Right ventricle myocardium superior (tissue), 1 donor: ENCODE measurements around the gene CLNK. TPM values are rescaled to one million over a fixed set of nuclear protein-coding genes. Genes with fewer than 3 reads are reported as not detected.

Experiments
- ATAC-seq: fragments of 200-7000 bp; cut with Tn5 transposase; one replicate; pipeline ENCODE4 v1.9.1; 2020; ENCODE audit warnings: mild to moderate bottlenecking; ENCODE audit not compliant: poor library complexity
- DNase-seq: peaks from one replicate; pipeline ENCODE4 v3.0.0-alpha.2; 2020
- intact Hi-C: fragments of 100-400 bp; cut with DNase I; formaldehyde crosslinking; loops from one replicate; pipeline ENCODE4 v1.11.2; 2022
- long read RNA-seq: library from polyadenylated mRNA; unstranded; transcript quantifications from one replicate; pipeline ENCODE4 v2.0.0, GENCODE V29; 2021
- total RNA-seq: library from RNA; stranded (reverse); fragmentation: NEBNext Ultra II Directional; extraction: Animal tissue kit (Norgen Biotek cat#: 25700); gene quantifications from one replicate; pipeline ENCODE4 v1.2.1, GENCODE V29; 2021
- donor health status: DM: no; HTN: yes; CAD: no; lungs with severe emphysema.

CLNK gene, protein sequence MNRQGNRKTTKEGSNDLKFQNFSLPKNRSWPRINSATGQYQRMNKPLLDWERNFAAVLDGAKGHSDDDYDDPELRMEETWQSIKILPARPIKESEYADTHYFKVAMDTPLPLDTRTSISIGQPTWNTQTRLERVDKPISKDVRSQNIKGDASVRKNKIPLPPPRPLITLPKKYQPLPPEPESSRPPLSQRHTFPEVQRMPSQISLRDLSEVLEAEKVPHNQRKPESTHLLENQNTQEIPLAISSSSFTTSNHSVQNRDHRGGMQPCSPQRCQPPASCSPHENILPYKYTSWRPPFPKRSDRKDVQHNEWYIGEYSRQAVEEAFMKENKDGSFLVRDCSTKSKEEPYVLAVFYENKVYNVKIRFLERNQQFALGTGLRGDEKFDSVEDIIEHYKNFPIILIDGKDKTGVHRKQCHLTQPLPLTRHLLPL
- not detected for total RNA-seq
- long read RNA-seq = 0 reads

DNA sequence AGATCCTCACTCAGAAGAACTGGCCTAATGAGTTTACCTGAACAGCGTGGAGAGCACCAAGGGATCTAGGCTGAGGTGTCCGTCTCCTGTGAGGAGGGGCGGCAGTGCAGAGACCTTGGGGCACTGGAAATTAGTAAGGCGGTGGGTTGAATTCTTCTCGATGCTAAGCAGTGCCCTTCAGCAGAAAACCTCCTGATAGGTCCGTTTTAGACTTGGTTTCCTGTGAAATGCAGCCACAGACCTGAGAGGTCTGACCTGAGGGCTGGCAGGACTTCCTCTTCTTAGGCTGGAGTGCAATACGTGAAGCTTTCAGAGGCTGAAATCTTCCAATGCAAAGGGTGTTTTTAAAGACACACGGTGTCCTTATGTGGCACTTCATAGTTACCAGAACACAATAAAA, at the start of gene CLNK:
CLNK (minus strand) TSS at position 138 of the 400 bp plus-strand sequence. CDS start 16,899 bp downstream, outside the sequence.
- intact Hi-C loops = no loop called here
- DNase-seq = no peak
- ATAC-seq = no peak

DNA sequence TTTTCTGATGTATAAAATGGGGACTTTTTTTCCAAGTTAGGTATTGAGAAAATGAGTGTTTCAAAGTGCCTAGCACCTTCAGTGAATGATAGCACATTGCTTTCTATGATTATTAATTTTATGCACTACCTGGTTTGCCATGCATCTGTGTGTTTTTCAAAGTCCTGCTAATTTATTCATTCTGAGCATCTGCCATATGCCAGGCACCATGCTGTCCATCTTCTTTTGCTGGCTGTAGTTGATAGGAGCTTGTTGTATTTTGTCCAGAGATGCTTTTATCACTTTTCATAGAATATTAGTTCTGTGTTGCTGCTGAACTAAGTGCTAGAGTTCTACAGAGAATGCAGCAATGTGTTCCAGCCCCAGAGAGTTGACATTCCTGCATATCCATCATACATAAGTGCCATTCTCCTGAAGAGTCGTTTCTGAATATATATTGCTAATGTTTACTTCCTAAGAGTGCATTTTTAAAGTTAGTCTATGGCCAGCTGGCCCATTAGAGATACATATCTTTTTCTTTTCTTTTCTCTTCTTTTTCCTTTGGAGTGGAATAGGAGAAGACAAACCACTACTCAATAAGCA, 49.0 kb upstream of the CLNK start:
- DNase-seq = no peak
- intact Hi-C loops = no loop called here
- no peak for ATAC-seq

DNA sequence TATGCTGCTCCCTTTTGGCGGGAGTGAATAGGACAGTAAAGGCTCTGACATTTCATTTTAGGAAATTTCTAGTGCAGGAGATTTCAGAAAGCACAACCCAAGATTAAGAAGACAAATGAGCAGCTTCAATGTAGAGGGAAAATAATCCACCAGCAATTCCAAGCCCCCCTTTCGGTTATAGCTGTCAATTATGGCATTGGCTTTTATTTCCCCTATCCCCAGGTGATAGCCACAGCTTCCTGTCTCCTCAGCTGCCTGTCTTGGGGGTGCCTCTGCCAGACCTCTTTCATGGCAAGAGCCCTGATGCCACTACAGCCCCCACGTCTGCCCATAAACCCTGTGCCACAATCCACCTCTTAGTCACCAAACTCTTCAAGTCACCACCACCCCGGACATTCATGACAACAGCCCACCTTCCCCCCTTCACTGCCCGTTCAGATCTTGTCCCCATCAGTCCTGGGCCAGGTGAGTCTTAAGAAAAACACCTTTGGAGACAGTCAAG, 48.4 kb upstream of the CLNK start:
- intact Hi-C loops = no loop called here
- DNase-seq (no peak), ATAC-seq (no peak)

DNA sequence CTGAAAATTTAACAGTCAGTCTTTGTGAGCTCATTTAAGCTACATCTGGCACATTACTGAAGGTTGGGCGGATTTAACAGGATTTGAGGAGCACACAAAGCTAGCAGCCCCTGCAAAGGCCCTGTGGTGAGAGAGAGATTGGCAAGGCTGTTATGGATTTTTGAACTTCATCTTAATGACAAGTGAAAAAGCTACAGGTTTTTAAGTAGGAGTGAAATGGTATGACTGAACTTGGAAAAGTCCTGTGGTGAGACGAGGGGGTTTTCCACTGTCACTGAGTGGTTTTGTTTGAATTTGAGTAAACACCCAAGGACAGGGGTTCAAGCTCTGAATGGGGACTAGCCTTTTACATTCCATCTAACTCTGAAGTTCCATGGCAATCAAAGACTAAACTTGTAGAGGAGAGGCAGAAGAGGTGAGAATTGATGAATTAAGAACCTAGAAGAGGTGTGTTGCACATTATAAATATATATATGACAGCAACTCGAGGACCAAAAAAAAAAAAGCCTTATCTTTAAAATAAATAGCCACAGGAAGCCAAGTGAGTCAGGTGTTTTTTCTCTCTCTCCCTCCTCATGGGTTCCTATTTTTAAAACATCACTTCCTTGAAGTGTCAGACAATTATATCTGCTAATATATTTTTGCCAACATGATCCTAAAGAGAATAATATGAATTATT, 47.8 kb upstream of the CLNK start:
- DNase-seq (no peak), ATAC-seq (no peak)
- intact Hi-C loops = no loop called here

DNA sequence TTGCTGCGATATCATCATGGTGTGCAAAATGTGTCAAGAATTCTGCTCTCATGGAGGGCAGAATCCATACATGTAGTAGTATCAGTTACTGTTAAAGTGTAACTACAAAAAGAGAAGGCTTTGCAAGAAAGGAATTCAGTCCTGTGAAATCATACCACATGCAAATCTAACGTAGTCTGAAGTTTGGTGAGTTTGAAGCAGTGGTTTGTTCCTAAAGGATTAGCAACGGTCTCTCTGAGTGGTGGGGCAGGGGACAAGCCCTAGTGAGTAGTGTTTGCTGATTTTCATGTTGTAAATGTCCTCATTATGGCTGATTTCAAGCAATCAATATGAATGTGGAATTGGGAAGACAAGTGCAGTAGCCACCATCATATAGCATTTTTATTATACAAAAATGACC, 47.1 kb upstream of the CLNK start:
- ATAC-seq (no peak), DNase-seq (no peak)
- intact Hi-C loops = no loop called here

DNA sequence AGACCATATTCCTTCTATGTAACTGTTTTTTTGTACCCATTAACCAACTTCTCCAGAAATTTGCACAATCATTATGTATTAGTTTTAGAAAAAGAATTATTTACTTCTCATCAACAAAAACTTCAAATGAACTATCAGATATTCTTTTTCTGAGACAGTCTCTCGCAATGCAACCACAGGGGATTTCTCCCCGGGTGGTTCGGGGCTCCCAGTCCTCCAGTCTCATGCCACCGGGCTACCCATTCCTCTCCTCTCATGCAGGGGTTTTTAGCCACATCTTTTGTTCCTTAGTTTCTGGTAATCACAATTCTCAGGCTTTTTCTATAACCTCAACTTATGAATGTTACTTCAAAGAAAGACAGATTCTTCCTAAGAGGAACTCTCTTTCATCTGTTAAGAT, 46.6 kb upstream of the CLNK start:
- DNase-seq (no peak), ATAC-seq (no peak)
- intact Hi-C loops = no loop called here

DNA sequence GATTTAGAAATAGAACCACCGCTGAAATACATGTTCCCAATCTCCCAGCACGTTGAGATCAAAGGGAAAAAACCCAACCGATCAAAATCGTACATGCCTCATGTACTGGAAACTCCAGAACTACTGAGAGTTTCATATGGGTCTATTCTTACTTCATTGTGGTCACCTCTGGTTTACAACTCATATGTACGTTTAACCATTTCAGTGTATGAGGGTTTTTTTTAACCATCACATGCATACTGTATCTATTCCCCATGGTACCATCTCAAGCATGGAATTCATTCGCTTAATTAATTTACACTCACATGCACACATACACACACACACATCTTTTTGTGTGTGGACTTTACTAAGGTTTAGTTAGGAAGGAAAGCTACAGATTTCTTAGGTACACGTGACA, 46.0 kb upstream of the CLNK start:
- intact Hi-C loops = no loop called here
- DNase-seq = no peak
- no peak for ATAC-seq

DNA sequence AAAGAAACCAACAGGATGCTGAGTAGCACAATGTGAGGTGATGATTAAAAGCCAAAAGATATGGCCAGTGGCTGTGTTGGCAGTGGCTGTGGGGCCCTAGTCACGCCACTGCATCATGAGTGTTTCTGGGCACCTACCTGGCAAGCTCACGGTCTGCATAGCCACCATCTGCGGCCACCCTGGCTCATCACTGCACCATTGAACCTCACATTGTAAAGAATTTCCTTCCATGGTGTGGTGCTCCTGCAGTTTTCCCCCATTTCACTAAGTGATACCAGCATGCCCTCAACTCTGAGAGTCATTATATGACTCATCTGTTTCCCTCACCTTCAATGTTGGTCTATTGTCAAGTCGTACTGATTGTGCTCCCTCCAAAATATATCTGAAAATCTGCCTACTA, 45.5 kb upstream of the CLNK start:
- DNase-seq (no peak), ATAC-seq (no peak)
- intact Hi-C loops = no loop called here

DNA sequence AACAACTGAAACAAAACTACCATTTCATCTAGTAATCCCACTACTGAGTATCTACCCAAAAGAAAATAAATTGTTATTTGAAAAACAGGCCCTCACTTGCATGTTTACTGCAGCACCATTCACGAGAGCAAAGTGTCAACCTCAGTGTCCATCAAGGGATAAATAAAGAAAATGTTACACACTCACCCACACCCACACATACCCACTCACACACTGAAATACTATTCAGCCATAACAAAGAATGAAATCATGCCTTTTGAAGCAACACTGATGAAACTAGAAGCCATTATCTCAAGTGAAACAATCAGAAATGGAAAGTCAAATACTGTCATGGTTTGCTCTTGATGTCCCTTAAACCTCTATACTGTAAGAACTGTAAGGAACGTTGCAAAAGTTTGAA, 44.8 kb upstream of the CLNK start:
- DNase-seq (no peak), ATAC-seq (no peak)
- intact Hi-C loops = no loop called here

DNA sequence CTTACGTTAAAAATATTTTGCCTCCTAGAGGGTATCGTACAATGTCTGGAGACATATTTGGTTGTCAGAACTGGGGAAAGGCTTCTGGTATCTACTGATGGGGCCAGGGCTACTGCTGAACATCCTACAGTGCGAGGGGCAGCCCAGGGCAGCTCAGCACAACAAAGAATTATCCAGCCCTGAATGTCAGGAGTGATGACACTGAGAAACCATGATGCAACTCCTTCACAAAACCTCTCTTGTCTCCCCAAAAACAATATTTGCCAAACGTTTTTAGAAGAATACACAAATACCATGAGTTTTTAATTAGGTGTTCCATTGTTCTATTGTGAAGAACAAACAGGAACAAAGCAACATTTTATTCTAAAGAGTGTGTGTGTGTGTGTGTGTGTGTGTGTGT, 43.4 kb upstream of the CLNK start:
- ATAC-seq (no peak), DNase-seq (no peak)
- intact Hi-C loops = no loop called here

DNA sequence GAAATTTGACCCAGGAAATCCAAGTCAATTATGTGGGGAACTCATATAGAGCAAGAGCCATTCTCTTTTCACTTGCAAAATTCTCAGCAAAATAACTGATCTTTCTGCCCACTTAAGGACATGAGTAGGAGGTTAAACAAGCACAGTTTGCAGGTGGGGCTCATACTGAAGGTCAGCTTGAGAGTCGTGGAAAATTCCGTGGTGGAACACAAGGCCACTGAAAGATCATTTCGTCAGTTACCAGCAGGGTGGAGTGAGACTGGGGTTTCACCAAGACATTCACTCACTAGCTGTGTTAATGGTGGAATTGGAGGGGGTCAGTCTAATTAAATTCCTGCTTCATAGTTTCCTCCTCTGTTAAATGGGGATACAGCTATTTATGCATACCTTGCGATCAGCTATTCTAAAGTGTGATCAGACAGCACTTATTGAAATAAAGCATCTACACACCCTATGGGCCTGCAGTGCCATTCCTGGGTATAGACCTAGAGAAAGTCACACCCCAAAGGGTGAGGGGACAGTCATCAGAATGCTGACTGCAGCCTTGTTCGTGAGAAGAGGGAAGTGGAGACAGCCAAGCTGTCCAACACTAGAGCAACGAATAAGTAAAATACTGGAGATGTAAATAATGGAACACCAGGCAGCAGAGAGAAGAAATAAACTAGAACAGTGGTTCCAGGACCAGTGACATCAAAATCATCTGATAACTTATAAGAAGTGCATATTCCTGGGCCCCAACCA, 42.7 kb upstream of the CLNK start:
- ATAC-seq = no peak
- intact Hi-C loops = no loop called here
- no peak for DNase-seq

DNA sequence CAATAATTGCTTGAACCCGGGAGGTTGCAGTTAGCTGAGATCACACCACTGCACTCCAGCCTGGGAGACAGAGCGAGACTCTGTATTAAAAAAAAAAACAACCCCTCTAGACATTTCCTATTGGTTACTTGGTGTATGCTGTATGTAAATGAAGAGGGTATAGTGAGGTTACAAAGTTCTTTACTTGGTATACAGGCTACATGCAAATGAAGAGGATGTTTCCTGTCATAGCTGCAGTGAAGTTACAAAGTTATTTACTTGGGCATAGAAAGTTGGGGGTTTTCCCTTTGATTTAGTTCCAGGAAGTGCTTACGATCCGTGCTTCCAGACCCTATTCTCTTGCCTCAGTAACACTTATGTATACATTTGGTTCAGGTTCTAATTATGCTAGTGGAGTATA, 38.4 kb upstream of the CLNK start:
- ATAC-seq (no peak), DNase-seq (no peak)
- intact Hi-C loops = no loop called here

DNA sequence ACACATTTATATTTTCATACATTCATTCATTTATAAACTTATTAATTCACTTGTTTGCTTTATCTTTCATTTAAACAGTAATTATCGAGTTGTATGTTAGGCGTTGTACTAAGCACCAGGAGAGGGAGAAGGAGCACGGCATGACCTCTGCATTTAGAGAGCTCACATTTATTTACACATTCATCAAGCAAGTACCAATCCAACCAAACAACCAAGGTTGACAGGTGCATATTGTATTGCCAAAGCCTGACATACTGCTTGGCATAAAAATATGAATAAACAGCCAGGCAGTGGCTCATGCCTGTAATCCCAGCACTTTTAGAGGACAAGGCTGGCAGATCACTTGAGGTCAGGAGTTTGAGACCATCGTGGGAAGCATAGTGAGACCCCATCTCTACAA, 37.0 kb upstream of the CLNK start:
- DNase-seq = no peak
- intact Hi-C loops = no loop called here
- ATAC-seq = no peak

DNA sequence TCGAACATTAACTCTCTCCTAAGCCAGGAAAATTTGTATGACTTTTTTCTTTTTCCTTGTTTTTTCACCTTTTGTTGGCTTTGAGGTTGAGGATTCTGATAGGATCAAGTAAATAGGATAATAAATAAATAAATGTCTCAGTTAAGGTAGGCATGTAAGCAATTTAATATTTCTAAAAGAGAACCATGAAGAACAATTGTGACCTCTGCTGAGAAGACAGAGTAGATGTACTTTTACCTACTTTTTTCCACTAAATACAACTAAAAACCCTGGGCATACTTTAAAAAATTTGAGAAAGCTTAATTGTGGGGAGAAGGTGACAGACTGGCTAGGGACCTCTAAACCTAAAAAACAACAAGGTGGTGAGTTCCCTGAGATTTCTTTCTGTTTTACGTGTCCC, 31.6 kb upstream of the CLNK start:
- no peak for ATAC-seq
- intact Hi-C loops = no loop called here

DNA sequence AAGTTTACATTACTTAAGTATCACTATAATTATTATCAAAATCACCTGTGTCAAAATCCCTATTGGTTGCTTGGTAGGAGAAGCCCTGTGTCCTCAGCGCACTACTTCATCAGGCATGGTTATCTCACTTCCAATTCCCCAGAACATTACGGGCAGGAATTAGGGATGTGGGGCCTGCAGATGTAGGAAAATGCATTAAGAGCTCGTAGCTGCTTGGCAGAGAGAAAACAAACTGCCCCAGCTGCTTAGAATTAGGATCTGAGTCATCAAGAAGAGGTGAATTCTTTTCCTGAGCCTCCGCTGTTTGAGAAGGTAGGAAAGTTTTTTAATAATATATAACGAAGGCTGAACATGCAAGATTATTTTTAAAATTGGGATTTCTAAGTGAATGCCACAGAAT, 31.1 kb upstream of the CLNK start:
- ATAC-seq = no peak
- intact Hi-C loops = no loop called here
- DNase-seq = no peak

More for the DNA sequence above, 31.6 kb upstream of the CLNK start:
- DNase-seq = no peak

DNA sequence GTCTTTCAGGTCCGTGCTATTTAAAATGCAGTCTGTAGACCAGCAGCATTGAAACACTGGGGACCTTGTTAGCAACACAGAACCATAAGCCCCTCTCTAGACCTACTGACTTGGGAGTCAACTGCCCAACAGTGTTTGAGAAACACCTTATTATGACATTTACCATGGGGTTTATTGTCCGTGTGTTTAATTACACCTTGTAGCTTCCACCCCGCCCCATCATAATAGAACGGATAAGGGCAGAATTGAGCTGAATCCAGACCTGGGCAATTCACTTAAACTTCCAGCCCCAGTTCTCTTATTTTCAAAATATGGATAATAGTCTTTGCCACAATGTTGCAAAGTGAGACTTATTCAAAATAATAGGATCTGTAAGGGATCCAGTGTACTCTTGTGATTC, 30.6 kb upstream of the CLNK start:
- intact Hi-C loops = no loop called here
- no peak for DNase-seq
- no peak for ATAC-seq

DNA sequence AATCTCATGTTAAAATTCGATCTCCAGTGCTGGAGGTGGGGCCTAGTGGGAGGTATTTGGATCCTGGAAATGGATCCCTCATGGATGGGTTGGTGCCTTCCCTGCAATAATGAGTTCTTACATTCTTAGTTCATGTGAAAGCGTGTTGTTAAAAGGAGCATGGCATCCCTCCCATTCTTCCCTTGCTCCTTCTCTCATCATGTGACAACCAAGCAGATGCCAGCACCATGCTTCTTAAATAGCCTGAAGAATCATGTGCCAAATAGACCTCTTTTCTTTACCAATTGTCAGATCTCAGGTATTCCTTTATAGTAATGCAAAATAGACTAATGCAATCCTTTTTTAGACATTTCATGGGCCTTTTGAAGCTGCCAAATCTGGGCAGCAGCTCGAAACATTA, 29.0 kb upstream of the CLNK start:
- intact Hi-C loops = no loop called here
- DNase-seq (no peak), ATAC-seq (no peak)

DNA sequence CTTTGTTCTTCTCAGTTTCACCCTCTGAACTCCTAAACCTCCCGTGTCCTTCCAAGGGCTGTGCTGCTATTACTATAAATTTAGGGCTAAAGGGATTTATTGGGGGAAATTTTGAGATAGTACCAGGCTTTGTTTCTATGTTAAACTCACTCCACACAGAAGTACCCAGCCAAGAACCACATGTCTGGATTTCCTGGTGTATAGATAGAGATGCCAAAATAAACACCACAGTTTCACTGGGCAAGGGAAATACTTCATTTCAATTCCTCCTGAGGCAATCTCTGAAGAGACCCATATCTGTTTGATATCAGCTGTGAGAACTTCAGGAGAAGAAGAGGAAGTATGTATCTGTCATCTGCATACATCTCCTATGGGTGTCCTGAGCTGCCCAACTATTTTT, 21.7 kb upstream of the CLNK start:
- no peak for ATAC-seq
- intact Hi-C loops = no loop called here
- DNase-seq = no peak

DNA sequence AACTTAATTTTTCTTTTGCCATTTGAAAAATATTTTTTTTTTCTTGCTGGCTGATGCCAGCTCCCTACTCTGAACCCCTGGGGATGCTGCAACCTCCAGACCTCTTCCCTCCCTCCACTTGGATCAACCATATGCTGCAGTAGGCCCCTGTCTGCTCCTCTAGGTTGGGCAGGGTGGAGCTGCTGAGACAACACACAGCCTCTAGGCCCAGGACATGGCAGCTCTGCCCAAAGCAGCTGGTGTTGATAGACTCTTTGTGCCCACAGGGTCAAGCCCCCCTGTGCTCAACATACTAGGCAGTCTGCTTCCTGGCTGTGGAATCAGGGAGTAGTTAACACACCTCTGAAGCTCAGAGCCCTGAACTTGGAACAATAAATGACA, 19.9 kb upstream of the CLNK start:
- no peak for ATAC-seq
- intact Hi-C loops = no loop called here

More for the DNA sequence above, 19.9 kb upstream of the CLNK start:
- no peak for DNase-seq
